Right atrium auricular region (tissue), 2 donors: ENCODE measurements around the gene GRID2IP. TPM values are rescaled to one million over a fixed set of nuclear protein-coding genes. Genes with fewer than 3 reads are reported as not detected.

Experiments used
- DNase-seq: peaks from one replicate; pipeline ENCODE4 v3.0.0-alpha.2; 2019; ENCODE audit warnings: low spot score
- H3K27ac ChIP-seq, 2 donors: fragments of 200-600 bp; sonication (generic); 1 replicate in 1 of 2; 2 replicates in 1 of 2; pipeline ENCODE4 v1.5.1; 2016 to 2019
- H3K27me3 ChIP-seq, 2 donors: fragments of 200-600 bp; sonication (generic); one replicate each; pipeline versions ENCODE4 v1.5.1 to v1.6.0; 2017 to 2019
- H3K36me3 ChIP-seq: fragments of 200-600 bp; sonication (generic); one replicate; pipeline ENCODE4 v1.5.1; 2016
- H3K4me1 ChIP-seq, 2 donors: fragments of 200-600 bp; sonication (generic); one replicate each; pipeline versions ENCODE4 v1.5.1 to v1.6.0; 2017 to 2019
- H3K4me3 ChIP-seq, 2 donors: fragments of 200-600 bp; sonication (generic); 1 replicate in 1 of 2; 2 replicates in 1 of 2; pipeline ENCODE4 v1.5.1; 2017 to 2019; ENCODE audit warnings: mild to moderate bottlenecking in 1 of 2, moderate library complexity in 1 of 2
- H3K9me3 ChIP-seq, 2 donors: fragments of 200-600 bp; sonication (generic); one replicate each; pipeline ENCODE4 v1.5.1; 2019
- total RNA-seq, 2 donors: library from RNA; depleted of rRNA; stranded (reverse); fragments of >200 nt; gene quantifications; one replicate each; pipeline ENCODE4 v1.1.0, GENCODE V29; 2016
- TF ChIP-seq, protein P1 (sequence below), 2 donors: fragments of 200-600 bp; sonication (generic); IDR thresholded peaks; one replicate each; pipeline ENCODE4 v1.5.1; 2019; ENCODE audit warnings: antibody characterized with exemption in 2 of 2

GRID2IP gene
- total RNA-seq, 2 donors from 2014 or later, result 0.28 TPM; not detected in 1

- H3K36me3 ChIP-seq, result no peaks in the 10 kb centered on the region
- H3K4me1 ChIP-seq, result peaks cover 0 to 16% of the 10 kb centered on the region in 2 donors
- TF ChIP-seq, protein P1, sequence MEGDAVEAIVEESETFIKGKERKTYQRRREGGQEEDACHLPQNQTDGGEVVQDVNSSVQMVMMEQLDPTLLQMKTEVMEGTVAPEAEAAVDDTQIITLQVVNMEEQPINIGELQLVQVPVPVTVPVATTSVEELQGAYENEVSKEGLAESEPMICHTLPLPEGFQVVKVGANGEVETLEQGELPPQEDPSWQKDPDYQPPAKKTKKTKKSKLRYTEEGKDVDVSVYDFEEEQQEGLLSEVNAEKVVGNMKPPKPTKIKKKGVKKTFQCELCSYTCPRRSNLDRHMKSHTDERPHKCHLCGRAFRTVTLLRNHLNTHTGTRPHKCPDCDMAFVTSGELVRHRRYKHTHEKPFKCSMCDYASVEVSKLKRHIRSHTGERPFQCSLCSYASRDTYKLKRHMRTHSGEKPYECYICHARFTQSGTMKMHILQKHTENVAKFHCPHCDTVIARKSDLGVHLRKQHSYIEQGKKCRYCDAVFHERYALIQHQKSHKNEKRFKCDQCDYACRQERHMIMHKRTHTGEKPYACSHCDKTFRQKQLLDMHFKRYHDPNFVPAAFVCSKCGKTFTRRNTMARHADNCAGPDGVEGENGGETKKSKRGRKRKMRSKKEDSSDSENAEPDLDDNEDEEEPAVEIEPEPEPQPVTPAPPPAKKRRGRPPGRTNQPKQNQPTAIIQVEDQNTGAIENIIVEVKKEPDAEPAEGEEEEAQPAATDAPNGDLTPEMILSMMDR (IDR thresholded peaks at IDR 0.05), result no peak
- no peak for DNase-seq
- H3K4me3 ChIP-seq, result no peak overlapping the region
- no peaks in the 10 kb centered on the region for H3K9me3 ChIP-seq
- H3K27ac ChIP-seq, result no peak overlapping the region
- no peaks in the 10 kb centered on the region for H3K27me3 ChIP-seq
Measured at GRCh38 chr7:6505685-6506559, 45.3 kb downstream of the GRID2IP start.

GRCh38 chr7:6504996-6505395 lies 46.3 kb downstream of the GRID2IP start:
- no peak for DNase-seq
- Histone ChIP-seq H3K4me1 (peaks cover 0 to 16% of the 10 kb centered on the region in 2 donors), H3K9me3 (no peaks in the 10 kb centered on the region), H3K27me3 (no peaks in the 10 kb centered on the region), H3K36me3 (no peaks in the 10 kb centered on the region), H3K4me3 (peak overlapping the region in 1 of 2 donors; percentile 75), H3K27ac (no peak overlapping the region)
- TF ChIP-seq, protein P1 (IDR thresholded peaks at IDR 0.05), result no peak

- H3K4me3 ChIP-seq, result peak overlapping the region; percentile 53 to 75
- no peaks in the 10 kb centered on the region for H3K27me3 ChIP-seq
- TF ChIP-seq, protein P1 (IDR thresholded peaks at IDR 0.05), result no peak
- H3K9me3 ChIP-seq, result no peaks in the 10 kb centered on the region
- H3K36me3 ChIP-seq, result no peaks in the 10 kb centered on the region
- H3K4me1 ChIP-seq, result peaks cover 0 to 16% of the 10 kb centered on the region in 2 donors
- no peak for DNase-seq
- no peak overlapping the region for H3K27ac ChIP-seq
Measured at GRCh38 chr7:6502886-6503285, 48.4 kb downstream of the GRID2IP start.

GRCh38 chr7:6501586-6502564 lies 49.4 kb downstream of the GRID2IP start:
- Histone ChIP-seq H3K9me3 (no peaks in the 10 kb centered on the region), H3K27me3 (no peaks in the 10 kb centered on the region), H3K36me3 (no peaks in the 10 kb centered on the region), H3K4me3 (no peak overlapping the region), H3K4me1 (peaks cover 0 to 16% of the 10 kb centered on the region in 2 donors), H3K27ac (no peak overlapping the region)
- TF ChIP-seq, protein P1 (IDR thresholded peaks at IDR 0.05), result no peak
- DNase-seq, result no peak

- no peaks in the 10 kb centered on the region for H3K36me3 ChIP-seq
- peaks cover 0 to 16% of the 10 kb centered on the region in 2 donors for H3K4me1 ChIP-seq
- TF ChIP-seq, protein P1 (IDR thresholded peaks at IDR 0.05), result no peak
- no peaks in the 10 kb centered on the region for H3K9me3 ChIP-seq
- no peak overlapping the region for H3K4me3 ChIP-seq
- peak overlapping the region in 1 of 2 donors; percentile 5 for H3K27ac ChIP-seq
- DNase-seq, result no peak
- H3K27me3 ChIP-seq, result no peaks in the 10 kb centered on the region
Measured at GRCh38 chr7:6500691-6501090, 50.6 kb downstream of the GRID2IP start.
